GM21447 (cell line): ENCODE measurements around the gene TRIO.

Experiments used
- ATAC-seq: cut with Tn5 transposase; IDR thresholded peaks from one replicate; pipeline ENCODE4 v1.9.1; 2021; ENCODE audit not compliant: unreplicated experiment

The TRIO gene

GRCh38 chr5:14183187-14183939 lies 40.2 kb downstream of the TRIO start:
- no peak for ATAC-seq

DNA sequence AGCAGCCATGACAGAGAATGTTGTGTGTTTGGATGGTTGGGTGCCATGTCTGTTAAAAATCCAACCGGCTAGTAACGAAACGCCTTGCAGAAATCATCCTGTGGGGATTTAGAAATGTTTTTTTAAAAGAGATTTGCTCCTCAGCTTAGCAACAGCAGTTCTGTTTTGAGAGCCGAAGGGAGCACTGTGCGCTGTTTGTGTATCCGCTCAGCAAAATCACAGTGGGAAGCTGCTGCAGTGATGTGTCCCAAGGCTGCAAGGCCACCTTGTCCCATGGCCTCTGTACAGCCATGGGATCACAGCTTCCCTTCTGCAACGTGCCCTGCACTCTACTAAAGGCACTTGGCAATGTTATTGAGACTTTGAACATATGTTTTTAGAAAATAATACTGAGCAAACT lies 40.9 kb downstream of the TRIO start:
- ATAC-seq = no peak

DNA sequence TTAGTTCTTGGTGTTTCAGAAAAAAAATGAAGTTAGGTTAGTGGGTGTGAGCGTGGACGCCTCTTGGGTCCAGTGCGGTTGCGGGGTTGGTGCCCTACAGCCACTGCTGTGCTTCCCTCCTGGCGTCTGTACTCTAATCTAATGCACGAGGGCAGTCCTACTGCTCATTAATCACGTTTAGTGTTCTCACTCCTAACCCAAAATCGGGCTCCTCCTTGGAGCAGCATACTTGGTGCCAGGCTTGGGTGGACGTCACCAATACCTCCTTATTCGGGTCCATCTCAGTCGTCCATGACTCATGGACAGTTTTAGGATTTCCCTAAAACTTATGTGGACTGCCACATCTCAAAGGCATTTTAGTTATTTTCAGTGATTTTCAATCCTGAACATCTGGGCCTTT lies 41.6 kb downstream of the TRIO start:
- no peak for ATAC-seq

DNA sequence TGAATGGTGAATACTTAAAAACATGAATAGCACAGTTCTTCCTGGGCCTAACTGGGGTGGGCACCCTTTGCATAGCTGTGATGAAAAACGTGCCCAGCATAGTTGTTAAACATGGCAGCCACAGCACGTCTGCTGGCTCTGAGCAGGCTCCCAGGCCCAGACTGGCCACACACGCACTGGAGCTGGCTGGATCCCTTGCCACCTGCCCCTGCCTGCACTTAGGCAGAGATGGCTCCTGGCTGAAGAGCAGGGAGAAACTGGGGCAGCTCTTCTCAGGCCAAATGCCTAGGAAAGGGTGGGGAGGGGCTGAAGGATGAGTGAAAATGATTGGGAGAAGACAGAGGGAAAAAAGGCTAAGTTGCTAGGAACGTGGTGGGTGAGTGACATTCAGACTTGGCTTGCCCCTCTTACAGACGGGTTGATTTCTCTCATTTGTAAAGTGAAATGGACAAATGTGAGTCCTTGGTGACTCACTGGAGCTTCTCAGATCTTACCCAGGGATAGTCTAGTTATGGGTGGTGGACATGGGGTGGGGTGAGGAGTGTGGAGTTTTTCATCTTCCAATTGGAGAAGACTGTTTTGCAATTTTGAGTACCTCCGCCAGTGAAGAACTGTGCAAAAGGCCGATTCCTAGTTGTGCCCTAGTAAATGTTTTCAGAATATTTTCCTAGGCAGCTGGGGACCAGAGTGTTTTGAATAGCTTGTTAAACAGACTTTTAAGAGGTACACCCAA lies 42.4 kb downstream of the TRIO start:
- ATAC-seq = no peak

- no peak for ATAC-seq
Observed at GRCh38 chr5:14186059-14186830, 43.1 kb downstream of the TRIO start.

DNA sequence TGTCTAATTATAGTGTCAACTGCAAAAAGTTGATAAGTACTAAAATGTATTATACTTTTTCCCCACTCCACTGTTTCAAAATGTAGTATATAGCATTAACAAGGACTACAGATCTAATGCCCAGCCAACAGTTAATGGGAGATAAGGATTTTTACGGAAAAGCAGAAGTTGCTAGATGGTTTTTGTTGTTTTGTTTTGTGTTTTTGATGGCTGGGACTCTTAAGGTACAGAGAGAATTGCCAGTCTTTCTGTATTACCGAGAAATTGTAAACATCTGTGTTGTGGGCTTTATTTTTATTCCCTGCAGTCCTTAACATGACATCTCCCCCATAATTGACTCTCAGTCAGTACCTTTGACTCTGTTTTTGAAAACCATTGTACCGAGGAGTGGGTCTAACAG lies 44.0 kb downstream of the TRIO start:
- no peak for ATAC-seq

GRCh38 chr5:14187660-14188059 lies 44.5 kb downstream of the TRIO start:
- ATAC-seq = no peak

GRCh38 chr5:14188778-14189177 lies 45.6 kb downstream of the TRIO start:
- ATAC-seq = no peak

DNA sequence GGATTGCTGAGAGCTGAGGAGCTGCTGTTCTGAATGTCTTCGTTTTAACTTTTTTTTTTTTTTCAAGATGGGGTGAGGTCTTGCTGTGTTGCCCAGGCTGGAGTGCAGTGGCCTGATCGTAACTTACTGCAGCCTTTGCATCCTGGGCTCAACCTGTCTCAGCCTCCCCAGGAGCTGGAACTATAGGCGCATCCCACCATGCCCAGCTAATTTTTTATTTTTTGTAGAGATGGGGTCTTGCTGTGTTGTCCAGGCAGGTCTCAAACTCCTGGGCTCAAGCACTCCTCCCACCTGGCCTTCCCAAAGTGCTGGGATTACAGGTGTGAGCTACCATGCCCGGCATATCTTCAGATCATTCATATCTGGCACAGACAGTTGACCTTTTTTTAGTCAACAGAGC lies 46.5 kb downstream of the TRIO start:
- ATAC-seq = no peak

DNA sequence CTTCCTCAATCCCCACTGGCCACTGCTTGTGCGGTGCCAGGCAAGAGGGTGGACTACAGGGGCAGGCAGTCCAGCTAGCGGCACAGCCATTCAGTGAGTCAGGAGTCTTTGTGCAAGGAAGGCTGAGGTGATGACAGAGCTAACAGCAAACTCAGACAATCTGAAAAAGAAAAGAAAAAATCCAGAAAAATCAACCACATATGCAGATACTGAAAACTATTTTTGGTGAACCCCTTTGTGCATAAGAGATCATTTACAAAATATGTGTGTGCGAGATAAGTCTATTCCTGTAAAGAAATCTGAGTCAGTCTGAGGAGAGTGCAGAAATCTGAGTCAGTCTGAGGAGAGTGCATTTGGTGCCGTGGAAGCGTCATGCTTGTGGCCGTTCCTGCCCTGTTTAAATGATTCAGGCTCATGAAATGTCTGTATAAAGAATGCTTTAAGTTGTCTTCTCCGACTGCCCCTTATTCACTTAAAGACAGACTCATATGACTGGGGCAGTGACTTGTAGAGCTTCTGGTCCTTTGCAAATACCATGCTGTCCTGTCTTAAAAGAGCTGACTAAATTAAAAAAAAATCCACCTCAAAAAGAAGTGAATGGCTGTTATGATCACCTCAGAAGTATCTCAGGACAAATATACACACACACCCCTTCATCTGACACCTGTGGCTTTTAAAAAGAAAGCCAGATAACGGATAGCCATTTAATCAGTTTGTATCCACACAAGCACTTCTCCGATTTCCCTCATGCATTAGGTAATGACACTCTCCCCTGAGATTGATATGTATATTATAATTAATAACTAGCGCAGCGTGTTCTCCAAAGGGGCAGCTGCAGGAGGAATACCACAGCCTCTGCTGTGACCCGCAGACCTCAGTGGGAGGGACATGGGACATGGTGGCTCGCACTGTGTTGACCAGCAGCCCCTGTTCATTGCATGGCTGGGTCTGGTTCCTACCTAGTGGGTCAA lies 47.3 kb downstream of the TRIO start:
- ATAC-seq = no peak

DNA sequence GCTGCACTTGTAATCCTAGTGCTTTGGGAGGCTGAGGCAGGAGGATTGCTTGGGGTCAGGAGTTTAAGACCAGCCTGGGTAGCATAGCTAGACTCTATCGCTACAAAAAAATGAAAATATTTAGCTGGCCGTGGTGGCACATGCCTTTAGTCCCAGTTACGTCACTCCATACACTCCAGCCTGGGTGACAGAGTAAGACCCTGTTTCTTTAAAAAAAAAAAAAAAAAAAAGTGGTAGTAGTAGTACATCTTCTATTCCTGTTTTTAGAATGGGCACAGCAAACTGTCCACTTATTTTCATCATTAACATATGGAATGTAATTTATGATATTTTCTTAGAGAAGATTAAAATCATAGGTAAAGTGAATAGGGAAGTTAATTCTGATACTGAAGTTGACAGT lies 48.2 kb downstream of the TRIO start:
- no peak for ATAC-seq

- no peak for ATAC-seq
Observed at GRCh38 chr5:14193496-14193895, 50.4 kb downstream of the TRIO start.

- no peak for ATAC-seq
Observed at GRCh38 chr5:14195588-14195987, 52.4 kb downstream of the TRIO start.

DNA sequence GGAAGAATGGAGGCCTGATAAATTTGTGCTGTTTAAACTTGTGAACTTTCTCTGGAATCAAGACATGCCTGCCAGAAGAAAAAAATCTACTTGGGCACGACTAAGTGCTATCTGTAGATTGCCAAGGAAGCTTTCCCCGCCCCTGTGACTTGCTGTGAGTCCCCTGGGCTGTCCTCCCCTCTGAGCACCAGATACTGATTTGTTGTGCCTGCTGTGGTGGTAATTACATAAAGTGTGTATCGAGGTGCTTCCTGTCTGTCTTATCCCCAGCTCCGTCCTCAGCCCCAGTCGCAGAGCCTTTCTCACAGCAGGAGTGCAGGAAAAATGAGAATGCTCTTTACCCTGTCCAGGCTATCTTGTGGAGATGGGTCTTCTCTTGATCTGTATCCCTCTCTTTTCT lies 53.9 kb downstream of the TRIO start:
- ATAC-seq = no peak

DNA sequence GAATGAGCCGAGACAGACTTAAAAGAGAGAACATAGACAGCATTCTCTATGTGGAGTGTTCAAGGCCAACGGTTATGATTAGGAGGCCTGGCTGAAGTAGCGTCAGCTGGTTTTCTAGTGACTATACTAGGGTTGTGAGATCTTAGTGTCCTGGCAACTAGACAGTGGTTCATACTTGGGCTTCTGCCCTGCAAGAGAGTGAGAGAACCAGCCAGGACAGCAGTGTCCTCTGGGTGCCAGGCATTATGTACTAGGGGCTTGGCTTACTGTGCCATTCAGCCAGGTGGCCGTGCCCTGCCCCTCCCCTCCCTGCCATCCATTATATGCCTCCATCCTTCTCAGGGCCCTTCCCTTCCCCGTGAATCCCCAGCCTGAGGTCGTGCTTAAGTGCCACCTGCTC lies 56.8 kb downstream of the TRIO start:
- ATAC-seq = no peak

GRCh38 chr5:14200312-14200990 lies 57.3 kb downstream of the TRIO start:
- ATAC-seq = no peak

DNA sequence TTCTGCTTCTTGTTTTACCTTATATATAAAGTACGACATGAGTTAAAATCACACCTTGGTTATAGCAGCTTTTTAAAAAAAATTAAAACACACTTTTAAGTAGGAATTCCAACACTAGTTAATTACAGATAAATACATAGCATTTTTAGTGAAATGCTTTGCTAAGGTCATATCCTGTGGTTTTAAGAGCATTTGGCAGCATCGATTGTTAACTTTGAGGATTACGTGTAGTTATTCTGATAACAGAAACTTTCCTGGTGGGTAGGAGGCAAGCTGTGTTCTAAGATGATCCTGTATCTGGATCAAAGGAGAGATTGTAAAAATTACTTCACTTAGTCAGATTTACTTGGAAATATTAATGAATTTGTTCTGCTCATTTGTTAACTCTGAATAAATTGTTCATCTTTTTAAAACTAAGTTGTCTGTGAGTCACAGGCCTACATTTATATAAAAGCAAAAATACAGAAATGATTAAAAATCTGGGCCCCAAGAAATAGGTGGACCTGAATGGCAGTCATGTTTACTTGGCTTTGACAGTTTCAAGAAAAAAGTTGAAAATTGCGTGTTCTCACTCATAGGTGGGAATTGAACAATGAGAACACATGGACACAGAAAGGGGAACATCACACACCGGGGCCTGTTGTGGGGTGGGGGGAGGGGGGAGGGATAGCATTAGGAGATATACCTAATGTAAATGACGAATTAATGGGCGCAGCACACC lies 58.3 kb downstream of the TRIO start:
- no peak for ATAC-seq

- ATAC-seq = no peak
Observed at GRCh38 chr5:14202462-14202861, 59.3 kb downstream of the TRIO start.

DNA sequence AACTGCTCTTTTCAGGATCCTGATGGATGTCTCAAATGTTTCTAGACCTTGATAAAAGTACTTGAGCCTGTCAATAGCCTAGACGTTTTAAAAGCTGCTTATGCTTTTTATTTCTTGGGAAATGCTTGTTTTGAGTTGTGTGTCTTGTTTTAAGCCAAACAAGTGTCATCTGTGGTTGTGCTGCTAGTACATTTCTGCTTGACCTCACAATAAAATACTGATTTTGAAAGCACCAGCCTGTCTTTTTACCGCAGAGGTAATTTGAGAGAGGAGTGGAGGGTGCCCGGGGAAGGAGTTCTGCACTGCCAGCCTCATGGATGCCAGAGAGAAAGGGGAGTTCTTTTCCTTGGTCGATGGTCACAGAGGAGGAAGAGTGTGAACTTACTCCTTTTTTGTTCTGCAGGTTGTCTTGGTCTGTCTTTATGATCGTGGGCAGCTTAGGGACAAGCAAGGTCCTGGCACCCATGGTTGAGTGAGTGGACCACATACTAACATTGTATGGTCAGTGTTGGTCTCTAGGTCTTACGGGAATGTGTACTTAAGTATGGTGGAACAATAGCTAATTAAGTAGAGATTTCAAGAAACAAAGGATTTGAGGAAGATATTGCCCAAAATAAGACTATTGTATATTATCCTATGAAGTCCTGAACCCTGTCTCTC lies 61.0 kb downstream of the TRIO start:
- no peak for ATAC-seq
